ENCODE results near the gene RSPH6A. TPM values are rescaled to one million over a fixed set of nuclear protein-coding genes. Genes with fewer than 3 reads are reported as not detected.
A peak's percentile ranks its signal among the peaks of the same experiment; 100 is the strongest.
"Not testable (repeated sequence)": the region's sequence is repeated elsewhere in the genome, so short reads cannot be mapped to it uniquely, and the experiment has no call there.

The RSPH6A gene
- total RNA-seq, 2 donors from 2014 or later, result not detected

DNA sequence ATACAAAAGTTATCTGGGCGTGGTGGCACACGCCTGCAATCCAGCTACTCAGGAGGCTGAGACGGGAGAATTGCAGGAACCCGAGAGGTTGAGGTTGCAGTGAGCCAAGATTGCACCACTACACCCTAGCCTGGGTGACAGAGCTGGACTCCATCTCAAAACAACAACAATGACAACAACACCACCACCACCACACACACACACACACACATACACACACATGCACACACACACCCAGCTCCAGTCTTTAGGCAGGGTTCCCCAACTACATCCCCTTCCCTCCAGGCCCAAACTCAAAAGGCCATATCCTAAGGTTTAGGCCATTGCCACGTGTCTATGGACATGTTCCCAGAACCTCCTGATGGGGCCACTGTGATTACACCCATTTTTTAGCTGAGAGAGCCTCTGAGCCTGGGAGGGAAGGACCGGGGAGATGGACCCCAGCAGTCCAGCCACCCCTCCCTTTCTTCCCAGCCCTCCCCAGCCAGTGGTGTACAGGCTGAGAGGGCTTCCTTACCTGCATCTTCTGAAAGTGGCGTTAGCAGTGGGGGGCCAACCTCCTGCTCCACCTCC is 13.4 kb downstream of the RSPH6A start:
- Histone ChIP-seq H3K4me3 (no peak overlapping the region), H3K27ac (no peak overlapping the region), H3K27me3 (replicated peaks; ENCODE audit: insufficient read depth) (no peaks in the 10 kb centered on the region), H3K9me3 (no peaks in the 10 kb centered on the region), H3K36me3 (no peaks in the 10 kb centered on the region), H3K4me1 (ENCODE audit: control insufficient read depth in 1 of 2, low read depth in 2 of 2) (peaks cover 3 to 11% of the 10 kb centered on the region in 2 donors)
- ATAC-seq (ENCODE audit: insufficient number of reproducible peaks, low FRiP score, low read depth), result no peak
- no peak for DNase-seq (ENCODE audit: low spot score)
- TF ChIP-seq, protein P1, sequence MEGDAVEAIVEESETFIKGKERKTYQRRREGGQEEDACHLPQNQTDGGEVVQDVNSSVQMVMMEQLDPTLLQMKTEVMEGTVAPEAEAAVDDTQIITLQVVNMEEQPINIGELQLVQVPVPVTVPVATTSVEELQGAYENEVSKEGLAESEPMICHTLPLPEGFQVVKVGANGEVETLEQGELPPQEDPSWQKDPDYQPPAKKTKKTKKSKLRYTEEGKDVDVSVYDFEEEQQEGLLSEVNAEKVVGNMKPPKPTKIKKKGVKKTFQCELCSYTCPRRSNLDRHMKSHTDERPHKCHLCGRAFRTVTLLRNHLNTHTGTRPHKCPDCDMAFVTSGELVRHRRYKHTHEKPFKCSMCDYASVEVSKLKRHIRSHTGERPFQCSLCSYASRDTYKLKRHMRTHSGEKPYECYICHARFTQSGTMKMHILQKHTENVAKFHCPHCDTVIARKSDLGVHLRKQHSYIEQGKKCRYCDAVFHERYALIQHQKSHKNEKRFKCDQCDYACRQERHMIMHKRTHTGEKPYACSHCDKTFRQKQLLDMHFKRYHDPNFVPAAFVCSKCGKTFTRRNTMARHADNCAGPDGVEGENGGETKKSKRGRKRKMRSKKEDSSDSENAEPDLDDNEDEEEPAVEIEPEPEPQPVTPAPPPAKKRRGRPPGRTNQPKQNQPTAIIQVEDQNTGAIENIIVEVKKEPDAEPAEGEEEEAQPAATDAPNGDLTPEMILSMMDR (IDR thresholded peaks at IDR 0.05), result no peak

DNA sequence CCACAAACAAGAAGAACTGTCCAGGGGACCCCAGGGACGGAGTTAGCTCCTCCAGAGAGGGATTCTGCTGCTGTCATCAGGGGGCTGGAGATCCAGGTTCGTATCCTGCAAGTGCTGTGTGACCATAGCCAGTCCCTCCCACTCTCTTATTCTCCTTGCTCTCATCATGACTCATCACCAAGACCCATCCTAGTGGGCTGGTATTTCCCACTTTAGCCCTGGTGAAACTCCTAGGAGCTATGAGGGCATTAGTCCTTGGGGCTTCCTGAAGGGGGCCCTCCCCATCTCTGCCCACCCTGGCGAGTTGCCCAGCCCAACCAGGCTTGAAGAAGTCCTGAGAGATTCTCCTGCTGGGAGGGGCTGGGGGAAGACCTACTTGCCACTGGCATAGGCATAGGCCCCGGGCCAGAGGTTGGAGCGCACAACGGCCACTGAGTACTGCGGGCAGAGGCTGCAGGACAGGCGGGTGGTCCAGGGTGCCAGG is 15.0 kb downstream of the RSPH6A start:
- peaks cover 3 to 11% of the 10 kb centered on the region in 2 donors for H3K4me1 ChIP-seq (ENCODE audit: control insufficient read depth in 1 of 2, low read depth in 2 of 2)
- H3K27me3 ChIP-seq (replicated peaks; ENCODE audit: insufficient read depth), result no peaks in the 10 kb centered on the region
- no peaks in the 10 kb centered on the region for H3K9me3 ChIP-seq
- H3K36me3 ChIP-seq, result no peaks in the 10 kb centered on the region
- TF ChIP-seq, protein P1 (IDR thresholded peaks at IDR 0.05), result no peak
- H3K27ac ChIP-seq, result no peak overlapping the region
- no peak overlapping the region for H3K4me3 ChIP-seq
- no peak for ATAC-seq (ENCODE audit: insufficient number of reproducible peaks, low FRiP score, low read depth)
- no peak for DNase-seq (ENCODE audit: low spot score)

DNA sequence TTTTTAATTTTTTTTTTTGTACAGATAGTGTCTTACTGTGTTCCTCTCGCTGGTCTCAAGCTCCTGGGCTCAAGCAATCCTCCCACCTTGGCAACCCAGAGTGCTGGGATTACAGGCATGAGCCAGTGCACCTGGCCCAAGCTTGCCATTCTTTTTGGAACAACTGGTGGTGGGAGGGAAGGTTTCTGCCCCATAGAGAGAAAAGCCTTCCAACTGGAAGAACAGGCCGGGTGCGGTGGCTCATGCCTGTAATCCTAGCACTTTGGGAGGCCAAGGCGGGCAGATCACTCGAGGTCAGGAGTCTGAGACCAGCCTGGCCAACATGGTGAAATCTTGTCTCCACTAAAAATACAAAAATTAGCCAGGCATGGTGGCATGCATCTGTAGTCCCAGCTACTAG is 15.6 kb downstream of the RSPH6A start:
- ATAC-seq (ENCODE audit: insufficient number of reproducible peaks, low FRiP score, low read depth); H3K27me3 ChIP-seq (replicated peaks; ENCODE audit: insufficient read depth); DNase-seq (ENCODE audit: low spot score); H3K36me3 ChIP-seq; H3K4me3 ChIP-seq; H3K9me3 ChIP-seq; H3K27ac ChIP-seq: not testable (repeated sequence)
- H3K4me1 ChIP-seq (ENCODE audit: control insufficient read depth in 1 of 2, low read depth in 2 of 2), result peaks cover 3 to 11% of the 10 kb centered on the region in 2 donors

DNA sequence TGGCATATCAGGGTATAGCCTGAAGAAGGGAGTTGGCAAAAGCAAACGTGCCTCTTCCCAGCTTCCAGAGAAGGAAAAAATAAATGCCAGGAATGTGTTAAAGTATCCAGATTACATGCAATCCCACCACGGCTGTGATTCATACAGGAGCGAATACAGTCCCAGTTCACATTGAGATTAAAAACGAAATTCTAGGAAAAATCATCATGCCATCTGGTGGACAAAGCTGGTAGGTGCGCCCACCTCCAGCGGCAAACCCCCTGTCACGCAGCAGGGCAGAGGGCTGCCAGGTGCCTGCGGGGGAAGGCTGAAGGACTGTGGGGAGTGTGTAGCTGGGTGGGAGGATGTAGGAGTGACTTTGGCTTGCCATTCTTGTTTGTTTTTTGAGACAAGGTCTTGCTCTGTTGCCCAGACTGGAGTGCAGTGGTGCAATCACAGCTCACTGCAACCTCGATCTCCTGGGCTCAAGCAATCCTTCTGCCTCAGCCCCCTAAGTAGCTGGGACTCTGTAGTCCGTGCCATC is 16.1 kb downstream of the RSPH6A start:
- TF ChIP-seq, protein P1 (IDR thresholded peaks at IDR 0.05), result peak; percentile 93
- H3K27ac ChIP-seq, result no peak overlapping the region
- H3K9me3 ChIP-seq, result no peaks in the 10 kb centered on the region
- ATAC-seq (ENCODE audit: insufficient number of reproducible peaks, low FRiP score, low read depth) (peak; percentile 49), DNase-seq (ENCODE audit: low spot score) (no peak)
- H3K4me1 ChIP-seq (ENCODE audit: control insufficient read depth in 1 of 2, low read depth in 2 of 2), result peaks cover 3 to 11% of the 10 kb centered on the region in 2 donors
- H3K36me3 ChIP-seq, result no peaks in the 10 kb centered on the region
- no peaks in the 10 kb centered on the region for H3K27me3 ChIP-seq (replicated peaks; ENCODE audit: insufficient read depth)
- no peak overlapping the region for H3K4me3 ChIP-seq

DNA sequence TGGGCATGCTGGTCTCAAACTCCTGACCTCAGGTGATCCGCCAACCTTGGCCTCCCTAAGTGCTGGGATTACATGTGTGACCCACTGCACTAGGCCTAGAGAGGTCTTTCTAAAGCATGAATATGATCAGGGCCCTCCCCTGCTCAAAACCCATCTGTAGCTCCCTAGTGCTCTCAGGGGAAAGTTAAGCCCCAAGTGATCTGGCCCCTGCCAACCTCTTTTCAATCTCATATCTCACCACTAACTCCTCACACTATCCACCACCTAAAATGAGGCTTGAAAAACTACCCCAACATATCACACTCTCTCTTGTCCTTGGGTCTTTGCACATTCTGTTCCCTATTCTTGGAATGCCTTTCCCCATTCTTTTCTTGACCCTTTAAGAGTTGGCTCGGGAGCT is 20.5 kb downstream of the RSPH6A start:
- ATAC-seq (ENCODE audit: insufficient number of reproducible peaks, low FRiP score, low read depth), result no peak
- peaks cover 20 to 29% of the 10 kb centered on the region in 2 donors for H3K4me1 ChIP-seq (ENCODE audit: control insufficient read depth in 1 of 2, low read depth in 2 of 2)
- H3K4me3 ChIP-seq, result no peak overlapping the region
- no peaks in the 10 kb centered on the region for H3K9me3 ChIP-seq
- peaks cover 5% of the 10 kb centered on the region for H3K36me3 ChIP-seq
- H3K27ac ChIP-seq, result no peak overlapping the region
- TF ChIP-seq, protein P1 (IDR thresholded peaks at IDR 0.05), result no peak
- DNase-seq (ENCODE audit: low spot score), result no peak
- no peaks in the 10 kb centered on the region for H3K27me3 ChIP-seq (replicated peaks; ENCODE audit: insufficient read depth)
